Stimulated activated CD4-positive, alpha-beta T cell treated with anti-CD3 and anti-CD28 coated beads, Interleukin-15, amount 100 ng/mL, for 24 hours (primary cell): ENCODE data around the gene SERPINB5.
"Not testable (repeated sequence)": the region's sequence is repeated elsewhere in the genome, so short reads cannot be mapped to it uniquely, and the experiment has no call there.

Experiments
- DNase-seq: peaks from one replicate; pipeline ENCODE4 v3.0.0-alpha.2; 2020

Gene SERPINB5, protein sequence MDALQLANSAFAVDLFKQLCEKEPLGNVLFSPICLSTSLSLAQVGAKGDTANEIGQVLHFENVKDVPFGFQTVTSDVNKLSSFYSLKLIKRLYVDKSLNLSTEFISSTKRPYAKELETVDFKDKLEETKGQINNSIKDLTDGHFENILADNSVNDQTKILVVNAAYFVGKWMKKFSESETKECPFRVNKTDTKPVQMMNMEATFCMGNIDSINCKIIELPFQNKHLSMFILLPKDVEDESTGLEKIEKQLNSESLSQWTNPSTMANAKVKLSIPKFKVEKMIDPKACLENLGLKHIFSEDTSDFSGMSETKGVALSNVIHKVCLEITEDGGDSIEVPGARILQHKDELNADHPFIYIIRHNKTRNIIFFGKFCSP

DNA sequence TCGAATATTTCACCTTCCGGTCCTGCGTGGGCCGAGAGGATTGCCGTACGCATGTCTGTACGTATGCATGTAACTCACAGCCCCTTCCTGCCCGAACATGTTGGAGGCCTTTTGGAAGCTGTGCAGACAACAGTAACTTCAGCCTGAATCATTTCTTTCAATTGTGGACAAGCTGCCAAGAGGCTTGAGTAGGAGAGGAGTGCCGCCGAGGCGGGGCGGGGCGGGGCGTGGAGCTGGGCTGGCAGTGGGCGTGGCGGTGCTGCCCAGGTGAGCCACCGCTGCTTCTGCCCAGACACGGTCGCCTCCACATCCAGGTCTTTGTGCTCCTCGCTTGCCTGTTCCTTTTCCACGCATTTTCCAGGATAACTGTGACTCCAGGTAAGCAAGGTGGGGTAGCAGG is at the start of gene SERPINB5:
Gene SERPINB5 (plus strand): TSS at position 291 of the 400 bp plus-strand sequence. CDS start 7,471 bp downstream, outside the sequence.
- DNase-seq = no peak

DNA sequence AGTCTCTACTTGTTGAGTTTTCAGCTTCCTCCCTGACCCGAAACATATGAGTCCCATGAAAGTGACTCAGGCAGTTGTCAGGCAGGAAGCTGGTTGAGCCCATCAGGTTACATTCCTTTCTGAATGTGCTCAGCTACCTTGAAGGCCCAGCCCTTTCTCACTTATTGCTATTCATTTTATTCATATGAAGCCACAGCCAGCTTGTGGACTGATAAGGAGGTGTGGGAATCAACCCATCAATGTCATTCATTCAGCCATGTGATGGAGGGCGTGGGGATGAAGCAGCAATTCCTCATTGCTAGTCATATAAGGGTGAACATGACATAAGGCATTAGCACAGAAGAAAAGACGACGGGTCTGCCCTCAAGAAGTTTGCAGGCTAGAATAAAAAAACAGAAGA is 49.2 kb upstream of the SERPINB5 start:
- no peak for DNase-seq

DNA sequence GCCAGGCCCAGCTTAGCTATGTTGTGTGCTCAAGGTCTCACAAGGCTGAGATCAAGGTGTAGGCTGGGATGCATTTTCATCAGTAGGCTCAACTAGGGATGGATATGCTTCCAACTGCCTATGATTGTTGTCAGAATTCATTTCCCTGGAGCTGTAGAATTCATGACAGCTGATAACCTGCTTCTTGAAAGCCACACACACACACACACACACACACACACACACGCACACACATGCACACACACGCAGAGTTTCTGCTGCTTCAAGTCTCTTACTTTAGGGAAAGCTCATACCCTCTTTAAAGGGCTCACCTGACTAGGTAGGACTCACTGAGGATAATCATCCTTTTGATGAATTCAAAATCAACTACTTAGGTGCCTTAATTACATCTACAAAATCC is 46.2 kb upstream of the SERPINB5 start:
- DNase-seq = no peak

DNA sequence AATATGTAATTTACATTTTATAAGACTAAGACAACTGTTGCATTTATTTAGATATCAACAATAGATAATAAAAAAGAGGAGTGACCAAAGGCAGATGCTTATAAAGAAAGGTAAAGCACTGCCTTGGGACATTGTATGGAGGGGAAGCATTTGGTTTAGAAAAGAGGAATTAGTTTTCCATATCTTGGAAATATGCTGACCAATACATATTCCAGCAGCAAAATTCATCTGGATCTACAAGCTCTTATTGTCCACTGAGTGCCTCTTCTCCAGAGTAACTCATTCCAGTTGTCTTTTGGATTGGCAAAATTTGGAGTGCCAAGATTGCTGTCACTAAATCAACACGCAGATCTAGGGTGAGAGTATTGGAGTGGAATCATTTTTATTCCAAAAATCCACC is 45.6 kb upstream of the SERPINB5 start:
- no peak for DNase-seq

DNA sequence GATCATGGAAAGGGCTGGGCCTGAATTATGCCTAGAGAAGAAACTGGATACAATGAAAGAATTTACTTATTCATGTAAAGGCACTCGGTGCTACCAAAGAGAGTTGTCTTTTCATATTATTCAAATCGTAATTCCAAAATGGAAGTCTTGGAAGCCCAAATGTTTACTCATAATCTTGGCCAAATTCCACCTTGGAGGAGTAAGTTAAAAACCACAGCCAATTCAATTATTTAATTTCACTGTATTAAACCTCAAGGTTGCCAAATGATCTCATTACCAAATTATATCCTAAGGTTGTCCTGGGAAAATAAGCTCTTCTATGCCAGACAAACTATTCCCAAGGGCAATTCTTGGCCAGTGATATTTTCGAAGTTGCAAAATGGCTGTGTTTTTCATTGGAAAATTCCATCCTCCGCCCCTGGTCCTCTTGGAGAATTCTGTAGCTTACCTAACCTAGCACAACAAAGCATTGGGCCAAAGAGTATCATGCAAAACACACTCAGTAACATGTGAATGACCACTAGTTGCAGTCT is 43.4 kb upstream of the SERPINB5 start:
- DNase-seq = no peak

DNA sequence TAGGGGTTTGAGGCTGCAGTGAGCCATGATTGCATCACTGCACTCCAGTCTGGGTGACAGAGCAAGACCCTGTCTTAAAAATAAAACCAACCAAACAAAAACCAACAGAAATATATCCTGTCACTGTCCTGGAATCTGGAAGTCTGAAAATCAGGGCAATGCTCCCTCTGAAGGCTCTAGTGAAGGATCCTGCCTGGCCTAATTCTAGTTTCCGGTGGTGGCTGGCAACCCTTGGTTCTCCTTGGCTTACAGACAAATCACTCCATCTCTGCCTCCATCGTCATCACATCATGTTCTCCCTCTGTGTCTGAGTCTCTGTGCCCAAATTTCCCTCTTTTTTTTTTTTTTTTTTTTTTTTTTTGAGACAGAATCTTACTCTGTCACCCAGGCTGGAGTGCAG is 38.6 kb upstream of the SERPINB5 start:
- DNase-seq = no peak

DNA sequence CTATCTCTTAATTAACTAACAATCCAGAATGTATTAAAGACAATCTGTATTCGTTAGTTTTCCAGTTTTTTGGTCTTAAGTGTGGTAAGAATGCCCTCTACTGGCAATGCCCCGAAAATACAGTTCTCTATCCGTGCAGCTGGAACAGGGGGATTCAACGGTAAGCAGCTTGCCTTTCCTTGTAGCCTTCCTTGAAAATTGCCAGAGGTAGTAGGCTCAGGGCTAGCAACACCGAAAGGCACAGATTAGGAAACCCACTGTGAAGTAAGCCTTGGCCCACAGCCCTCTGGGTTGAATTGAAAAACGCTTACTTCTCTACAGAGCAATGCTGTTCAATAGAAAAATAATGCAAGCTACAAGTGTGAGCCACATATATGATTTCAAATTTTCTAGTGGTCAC is 37.4 kb upstream of the SERPINB5 start:
- DNase-seq = peak; percentile 41

DNA sequence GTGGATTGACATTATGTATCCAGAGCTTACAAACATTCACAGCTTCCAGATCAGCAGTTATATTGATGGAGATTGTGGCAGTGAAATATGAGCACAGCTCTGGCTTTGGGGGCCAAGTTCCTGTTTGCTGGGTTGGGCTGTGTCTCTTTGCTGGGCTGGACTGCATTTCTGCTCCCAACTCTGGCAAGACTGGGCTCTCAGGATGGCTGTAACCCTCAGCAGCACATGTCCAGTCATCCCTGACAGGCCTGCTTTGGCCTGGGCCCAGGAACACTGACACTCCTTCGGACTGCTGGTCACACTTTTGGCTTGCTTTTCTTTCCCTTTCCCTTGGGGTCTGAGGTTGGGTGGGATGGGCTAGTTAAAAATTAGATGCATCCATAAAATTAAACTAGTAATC is 36.5 kb upstream of the SERPINB5 start:
- DNase-seq = no peak

DNA sequence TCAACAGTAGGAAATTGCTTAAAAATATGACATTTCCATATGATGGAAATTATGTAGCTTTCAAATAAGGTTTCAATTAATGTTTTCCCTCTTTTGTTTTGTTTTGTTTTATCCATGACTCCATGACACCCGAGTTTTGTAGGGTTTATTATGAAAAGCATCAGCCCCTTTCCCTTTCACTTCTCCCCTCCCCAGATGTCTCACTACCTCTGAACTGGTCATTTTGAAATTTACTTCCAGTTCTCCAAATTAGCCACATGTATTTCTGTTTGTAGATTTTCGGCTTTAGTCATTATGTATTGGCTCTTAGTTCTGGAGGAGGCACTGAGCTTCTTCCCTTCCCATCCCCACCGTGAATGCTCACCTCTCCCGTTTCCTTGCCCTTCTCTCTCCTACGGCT is 35.9 kb upstream of the SERPINB5 start:
- no peak for DNase-seq

DNA sequence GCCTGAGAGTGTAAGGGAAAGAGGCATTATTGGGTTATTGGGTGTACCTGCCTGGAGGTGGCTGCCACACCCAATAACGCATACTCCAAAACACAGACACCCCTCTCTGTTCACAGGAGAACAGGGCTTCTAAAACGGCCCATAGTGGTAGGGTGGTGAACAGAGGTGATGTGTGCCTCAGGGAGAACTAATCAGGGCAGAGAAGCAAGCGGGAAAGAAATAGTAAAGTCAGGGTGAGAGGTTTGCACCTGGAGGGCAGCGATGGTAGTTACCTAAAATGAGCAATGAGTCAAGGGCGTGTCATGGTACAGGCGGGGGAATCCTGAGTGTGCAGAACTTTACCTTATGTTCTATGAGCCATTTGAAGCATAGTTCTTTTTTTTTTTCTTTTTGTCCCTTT is 32.9 kb upstream of the SERPINB5 start:
- no peak for DNase-seq

DNA sequence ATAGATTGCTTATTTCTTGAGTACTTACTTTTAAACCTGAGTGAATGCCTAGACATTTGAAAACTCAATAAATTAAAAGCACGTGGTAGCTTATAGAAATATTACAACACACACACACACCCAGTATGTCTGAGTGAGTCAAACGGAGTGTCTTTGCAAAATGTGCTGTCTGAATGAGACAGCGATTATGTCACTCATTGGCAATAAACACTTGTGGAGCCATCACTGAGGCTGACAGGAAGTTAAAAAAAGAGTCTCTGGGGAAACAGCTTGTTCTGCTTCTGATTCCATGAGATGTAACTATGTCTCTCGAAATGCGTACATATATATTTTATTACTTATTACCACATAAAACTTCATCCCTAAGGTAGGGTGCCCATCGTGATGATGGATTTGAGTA is 32.2 kb upstream of the SERPINB5 start:
- no peak for DNase-seq

DNA sequence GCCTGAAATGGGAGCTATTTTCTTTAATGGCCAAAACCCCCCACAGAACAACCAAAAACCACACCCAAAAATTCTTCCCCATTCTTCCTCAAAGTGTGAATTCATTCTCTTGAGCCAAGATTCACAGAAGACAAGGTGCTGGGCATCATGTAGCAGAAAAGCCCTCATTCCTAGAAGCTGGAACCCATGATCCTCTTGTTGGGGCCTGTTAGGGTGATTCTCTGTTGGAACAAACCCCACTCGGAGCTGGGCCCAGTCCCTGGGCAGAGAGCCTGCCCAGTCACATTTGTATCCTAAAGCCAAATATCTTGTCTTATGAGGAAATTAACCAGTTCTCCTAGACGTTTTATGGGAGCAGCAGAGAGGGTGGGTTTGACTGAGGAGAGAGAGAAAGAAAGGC is 31.7 kb upstream of the SERPINB5 start:
- DNase-seq = no peak

DNA sequence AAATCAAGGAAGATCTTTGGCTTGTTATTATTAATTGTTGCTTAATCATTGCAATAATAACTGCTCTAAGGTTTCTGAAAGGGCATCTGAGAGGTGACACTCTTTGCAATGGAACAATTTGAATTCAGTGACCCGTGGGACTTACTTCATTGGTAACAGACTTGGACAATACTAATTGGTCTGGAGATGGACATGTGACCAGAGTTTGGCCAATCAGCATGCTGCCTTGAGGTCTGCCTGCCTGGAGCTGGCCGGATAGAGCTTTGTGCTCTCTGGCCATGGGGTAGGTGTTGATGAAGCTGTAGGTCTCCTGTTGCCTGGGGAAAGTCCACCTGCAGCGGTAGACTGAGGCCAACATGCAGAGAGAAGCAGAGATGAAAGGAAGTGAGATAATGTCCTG is 30.5 kb upstream of the SERPINB5 start:
- DNase-seq = no peak

DNA sequence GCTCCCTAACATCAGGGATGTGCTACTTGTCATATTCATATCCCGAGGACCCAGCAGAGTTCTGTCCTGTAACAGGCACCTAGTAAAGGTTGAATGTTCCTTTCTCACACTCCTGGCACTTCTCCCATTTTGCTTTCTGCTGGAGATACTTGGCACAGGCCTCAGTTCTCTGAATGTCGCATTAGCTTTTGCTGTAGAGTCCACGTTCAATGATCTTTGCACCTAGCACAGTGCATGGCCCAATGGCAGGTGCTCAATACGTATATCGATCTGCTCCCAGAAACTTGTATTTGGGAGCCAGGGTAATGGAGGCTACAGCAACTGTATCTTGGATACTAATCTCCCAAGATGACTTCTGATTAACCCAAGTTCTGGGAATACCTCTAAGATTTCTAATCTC is 29.7 kb upstream of the SERPINB5 start:
- DNase-seq = no peak

DNA sequence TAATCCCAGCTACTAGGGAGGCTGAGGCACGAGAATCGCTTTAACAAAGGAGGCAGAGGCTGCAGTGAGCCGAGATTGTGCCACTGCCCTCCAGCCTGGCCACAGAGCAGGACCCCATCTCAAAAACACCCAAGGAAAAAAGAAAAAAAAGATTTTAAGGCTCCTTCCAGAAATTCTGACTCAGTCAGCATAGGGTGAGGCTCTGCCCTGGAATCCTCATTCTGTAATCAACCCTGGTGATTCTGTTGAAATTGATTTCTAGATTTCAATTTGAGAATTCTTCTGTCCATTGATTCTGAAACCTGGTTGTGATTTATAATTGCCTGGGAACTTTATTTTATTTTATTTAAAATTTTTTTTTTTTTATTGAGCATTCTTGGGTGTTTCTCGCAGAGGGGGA is 27.3 kb upstream of the SERPINB5 start:
- no peak for DNase-seq

DNA sequence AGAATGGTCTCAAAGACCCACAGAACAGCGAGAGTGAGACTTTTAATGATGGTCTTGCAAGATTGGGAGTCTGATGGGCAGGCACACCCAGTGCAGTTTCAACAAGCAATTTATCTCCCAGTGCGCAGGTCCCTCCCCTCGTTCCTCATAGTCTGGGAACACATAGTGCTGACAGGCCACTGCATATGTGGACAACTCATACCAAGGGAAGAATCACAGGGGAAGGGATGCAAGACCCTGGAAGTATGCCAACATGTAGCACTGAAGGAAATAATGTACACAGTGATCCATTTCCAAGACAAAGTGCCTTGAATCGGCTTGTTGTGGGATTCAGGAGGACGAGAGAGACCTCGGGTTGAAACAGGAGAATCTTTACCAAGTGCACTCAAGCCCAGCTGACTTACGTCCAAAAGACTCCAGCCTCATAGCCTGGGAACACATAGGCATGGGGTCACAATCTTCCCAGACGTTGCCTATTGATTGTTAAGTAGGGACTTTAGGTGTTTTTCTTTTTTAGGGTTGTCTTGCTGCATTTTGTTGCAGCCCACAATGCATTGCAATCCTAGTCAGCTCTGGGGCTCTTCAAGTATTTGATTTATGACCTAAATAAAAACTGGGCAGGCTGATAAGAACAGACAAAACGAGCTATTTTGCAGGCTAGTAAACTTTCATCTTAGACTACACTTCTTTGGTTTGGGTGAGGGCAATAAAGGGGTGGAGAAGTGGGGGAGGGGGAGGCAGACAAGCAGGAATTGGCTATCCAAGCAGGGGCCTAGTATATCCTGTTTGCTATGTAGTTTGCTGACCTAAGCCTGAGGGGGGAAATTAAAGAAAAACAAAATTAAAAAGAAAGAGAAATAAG is 24.7 kb upstream of the SERPINB5 start:
- DNase-seq = no peak

DNA sequence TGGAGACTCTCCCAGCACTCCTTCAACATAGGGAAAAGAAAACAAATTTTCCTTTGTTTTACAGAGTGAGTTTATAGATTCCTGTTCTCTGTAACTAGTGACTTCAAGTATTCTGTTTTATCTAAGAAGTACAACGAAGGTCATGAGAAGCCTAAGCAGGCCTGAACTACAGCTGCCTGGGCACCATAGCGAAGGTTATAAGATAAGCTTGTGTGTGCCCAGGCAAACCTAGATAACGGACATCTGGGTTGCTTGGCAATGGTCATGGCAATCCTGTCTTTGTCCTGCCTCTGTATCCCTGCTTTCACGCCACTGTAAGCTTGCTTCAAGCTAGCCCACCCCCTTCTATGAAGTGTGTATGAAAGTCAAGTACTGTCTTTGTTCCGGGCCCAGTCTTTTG is 24.0 kb upstream of the SERPINB5 start:
- not testable (repeated sequence) for DNase-seq

DNA sequence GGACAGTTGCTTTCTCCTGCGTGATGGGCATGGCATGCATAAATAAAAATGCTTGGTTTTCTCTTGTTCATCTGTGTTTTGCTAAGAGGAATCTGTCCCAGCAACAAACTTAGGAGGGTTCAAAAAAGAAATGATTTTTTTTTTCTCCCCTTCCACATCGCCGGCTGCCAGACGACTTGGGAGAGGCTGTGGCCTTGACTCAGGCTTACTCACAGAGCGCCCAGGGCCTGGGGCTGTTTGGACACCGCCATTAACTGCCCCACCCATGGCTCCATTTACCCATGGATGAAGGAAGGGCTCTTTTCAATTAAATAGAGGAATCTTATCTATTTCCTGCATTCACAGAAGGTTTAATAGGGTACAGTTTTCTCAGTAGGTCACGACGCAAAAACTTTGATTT is 22.3 kb upstream of the SERPINB5 start:
- DNase-seq = no peak

DNA sequence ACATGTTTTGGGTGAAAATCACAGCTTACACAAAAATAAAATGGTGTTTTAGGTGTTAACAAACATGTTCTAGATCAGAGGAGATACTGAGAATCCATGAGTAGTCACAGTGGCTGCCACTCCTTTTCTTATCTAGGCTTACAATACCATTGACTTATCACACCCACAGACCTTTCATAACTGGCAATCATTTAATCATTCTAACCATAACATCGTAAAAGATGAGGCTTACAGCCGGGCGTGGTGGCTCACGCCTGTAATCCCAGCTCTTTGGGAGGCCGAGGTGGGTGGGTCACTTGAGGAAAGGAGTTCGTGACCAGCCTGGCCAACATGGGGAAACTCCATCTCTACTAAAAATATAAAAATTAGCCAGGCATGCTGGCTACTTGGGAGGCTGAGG is 18.8 kb upstream of the SERPINB5 start:
- DNase-seq = no peak

DNA sequence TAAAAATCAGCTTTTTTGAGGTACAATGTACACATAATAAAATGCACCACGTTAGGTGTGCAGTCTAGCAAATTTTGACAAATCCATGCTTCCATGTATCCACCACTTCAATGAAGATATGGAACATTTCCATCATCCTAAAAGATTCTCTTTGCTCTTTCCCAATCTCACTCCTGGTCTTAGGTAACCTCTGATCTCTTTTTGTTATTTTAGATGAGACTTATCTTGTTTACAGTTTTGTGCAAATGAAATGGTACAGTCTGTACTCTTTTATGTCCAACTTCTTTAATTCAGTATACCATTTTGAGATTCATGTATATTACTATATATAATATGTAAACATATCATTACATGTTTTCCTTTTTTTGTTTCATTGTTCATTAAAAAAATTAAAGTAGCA is 16.3 kb upstream of the SERPINB5 start:
- DNase-seq = no peak

DNA sequence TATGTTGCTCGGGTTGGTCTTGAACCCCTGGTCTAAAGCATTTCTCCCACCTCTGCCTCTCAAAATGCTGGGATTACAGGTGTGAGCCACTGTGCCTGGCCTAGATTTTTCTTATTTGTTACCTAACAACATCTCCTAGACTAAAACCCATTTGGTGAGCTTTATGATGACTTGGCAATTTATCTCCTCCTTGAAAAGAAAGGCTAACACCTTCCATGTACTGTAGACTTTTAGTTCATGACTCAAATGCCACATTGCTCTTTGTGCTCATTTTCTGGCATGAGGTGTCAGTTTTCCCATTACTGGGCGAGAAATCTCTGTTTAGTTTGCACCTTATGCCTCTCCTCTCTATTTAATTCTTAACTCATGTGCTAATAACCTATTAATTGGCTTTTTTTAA is 12.3 kb upstream of the SERPINB5 start:
- DNase-seq = no peak

DNA sequence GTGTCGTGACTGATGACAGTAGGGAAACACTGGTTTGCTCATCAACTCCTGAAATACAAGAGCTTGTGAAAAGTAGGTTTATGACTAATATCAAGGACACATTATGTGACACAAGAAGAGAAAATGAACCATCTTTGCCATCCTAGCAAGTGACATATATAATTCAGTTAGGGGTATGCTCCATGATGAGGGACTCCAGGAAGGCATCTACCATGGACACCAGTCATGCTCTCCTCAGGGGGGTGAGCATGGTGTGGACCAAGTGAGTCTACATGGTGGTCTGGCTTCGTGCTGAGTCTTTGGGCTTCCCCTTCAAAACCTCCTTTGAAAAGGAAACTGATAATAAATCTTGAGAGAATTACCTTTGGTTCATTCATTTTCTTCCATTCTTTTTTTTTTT is 11.7 kb upstream of the SERPINB5 start:
- DNase-seq = no peak

DNA sequence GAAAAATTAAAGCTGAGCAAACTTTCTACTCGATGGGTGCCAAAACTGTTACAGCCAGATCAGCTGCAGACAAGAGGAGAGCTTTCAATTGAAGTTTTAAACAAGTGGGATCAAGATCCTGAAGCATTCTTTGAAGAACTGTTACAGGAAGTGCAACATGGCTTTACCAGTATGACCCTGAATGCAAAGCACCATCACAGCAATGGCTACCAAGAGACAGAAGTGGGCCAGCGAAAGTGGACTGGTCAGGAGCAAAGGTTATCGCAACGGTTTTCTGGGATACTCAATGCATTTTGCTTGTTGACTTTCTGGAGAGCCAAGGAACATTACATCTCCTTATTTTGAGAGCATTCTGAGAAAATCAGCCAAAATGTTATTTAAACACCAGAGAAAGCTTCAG is 9.1 kb upstream of the SERPINB5 start:
- no peak for DNase-seq

DNA sequence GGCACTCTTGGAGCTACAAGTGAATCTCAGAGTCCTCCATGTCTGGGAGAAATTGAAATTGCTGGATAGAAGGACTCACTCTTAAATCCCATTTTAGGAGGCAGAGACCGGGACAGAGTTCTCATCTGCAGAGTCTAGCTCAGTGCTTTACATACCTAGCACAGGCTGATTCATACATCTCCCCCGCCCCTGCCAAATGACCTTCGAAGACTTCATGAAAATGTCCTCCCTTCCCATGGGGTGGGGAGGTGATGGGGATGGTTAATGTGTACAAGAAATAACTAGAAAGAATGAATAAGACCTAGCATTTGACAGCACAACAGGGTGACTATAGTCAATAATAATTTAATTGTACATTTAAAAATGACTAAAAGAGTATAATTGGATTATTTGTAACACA is 8.2 kb upstream of the SERPINB5 start:
- DNase-seq = no peak
